K562 (cell line): ENCODE measurements around the gene ERC2. TPM values are rescaled to one million over a fixed set of nuclear protein-coding genes. Genes with fewer than 3 reads are reported as not detected.

Experiments used
- ATAC-seq: fragments of 200-7000 bp; cut with Tn5 transposase; 3 replicates; pipeline ENCODE4 v1.9.1; 2020; ENCODE audit warnings: moderate library complexity
- BruUV-seq: library from RNA; stranded (reverse); fragments of 400-500 nt; replicated peaks from 2 replicates; lab custom pipeline; 2021; lab: Mats Ljungman, UMichigan
- CTCF ChIA-PET: fragments of 300-600 bp; formaldehyde crosslinking; extraction: SDS; loops from one replicate; lab custom pipeline; 2021; ENCODE audit warnings: low intra/inter-chr PET ratio; lab: Yijun Ruan, JAX
- POLR2A ChIA-PET: fragments of 300-600, 350-650 bp; sonication (Branson Sonifier 250); formaldehyde crosslinking; extraction: SDS; loops from one replicate; lab custom pipeline; 2021; ENCODE audit warnings: antibody characterized with exemption, inconsistent platforms; lab: Yijun Ruan, JAX
- DNase-seq, 4 experiments: peaks; one replicate each; pipeline versions ENCODE4 v3.0.0 to v3.0.0-alpha.2; 2011 to 2018; ENCODE audit warnings: low spot score in 3 of 4, mixed read lengths in 3 of 4; ENCODE audit errors: extremely low read depth in 1 of 4
- FAIRE-seq: peaks from 2 replicates; lab custom pipeline; 2011; peaks lifted over from hg19 to GRCh38; lab: Jason Lieb, UNC
- H2AFZ ChIP-seq: 2 replicates; pipeline ENCODE4 v1.6.0; 2011; ENCODE audit warnings: low read depth, low read length, control low read depth, inconsistent platforms
- H3K27ac ChIP-seq: fragments of 200-600 bp; 3 replicates; pipeline ENCODE4 v1.8.0; 2011; ENCODE audit warnings: low read depth, mild to moderate bottlenecking, control low read depth, inconsistent platforms, low read length, moderate library complexity, mixed read lengths; ENCODE audit errors: extremely low read depth
- H3K27me3 ChIP-seq, 2 experiments: fragments of 300-600 bp in 1 of 2; 2 replicates in 1 of 2; 3 replicates in 1 of 2; pipeline versions ENCODE4 v1.6.0 to v1.8.0; 2011; ENCODE audit warnings: inconsistent platforms in 2 of 2, low read length in 2 of 2, mild to moderate bottlenecking in 1 of 2, mixed read lengths in 1 of 2, moderate library complexity in 1 of 2; ENCODE audit not compliant: control insufficient read depth in 2 of 2, insufficient read depth in 2 of 2
- H3K36me3 ChIP-seq: fragments of 300-600 bp; 3 replicates; pipeline ENCODE4 v1.8.0; 2011; ENCODE audit warnings: mild to moderate bottlenecking, low read length, inconsistent platforms; ENCODE audit not compliant: control insufficient read depth, insufficient read depth
- H3K4me1 ChIP-seq, 2 experiments: fragments of 200-600 bp in 1 of 2; replicated peaks in 1 of 2; 2 replicates in 1 of 2; 3 replicates in 1 of 2; pipeline versions ENCODE4 v1.5.1 to v1.8.0; 2011; ENCODE audit warnings: inconsistent platforms in 2 of 2, low read length in 2 of 2, mild to moderate bottlenecking in 1 of 2, mixed read lengths in 1 of 2, moderate library complexity in 1 of 2; ENCODE audit not compliant: control insufficient read depth in 2 of 2, insufficient read depth in 2 of 2
- H3K4me2 ChIP-seq: 2 replicates; pipeline ENCODE4 v1.6.1; 2011; ENCODE audit warnings: low read length, control low read depth, inconsistent platforms, mixed read lengths; ENCODE audit not compliant: insufficient read depth
- H3K4me3 ChIP-seq: fragments of 200-600 bp; sonication (generic), shearing (Covaris generic); 2 replicates; pipeline ENCODE4 v1.5.1; 2016; ENCODE audit warnings: control low read depth, inconsistent platforms
- H3K79me2 ChIP-seq: fragments of 200-600 bp; 3 replicates; pipeline ENCODE4 v1.8.0; 2011; ENCODE audit warnings: low read length, inconsistent platforms; ENCODE audit not compliant: control insufficient read depth, insufficient read depth
- H3K9ac ChIP-seq, 2 experiments: 2 replicates each; pipeline versions ENCODE4 v1.6.0 to v1.6.1; 2011; ENCODE audit warnings: low read depth in 2 of 2, low read length in 2 of 2, control low read depth in 1 of 2, inconsistent platforms in 1 of 2, mild to moderate bottlenecking in 1 of 2, mixed read lengths in 1 of 2; ENCODE audit not compliant: insufficient read depth in 1 of 2
- H3K9me1 ChIP-seq: one replicate; pipeline ENCODE4 v1.6.0; 2011; ENCODE audit warnings: inconsistent platforms, mild to moderate bottlenecking, low read length, moderate library complexity; ENCODE audit not compliant: control insufficient read depth, insufficient read depth
- H3K9me3 ChIP-seq: replicated peaks from 2 replicates; pipeline ENCODE4 v1.5.1; 2011; ENCODE audit warnings: low read depth, low read length, inconsistent platforms; ENCODE audit not compliant: control insufficient read depth, insufficient read depth
- H4K20me1 ChIP-seq: replicated peaks from 2 replicates; pipeline ENCODE4 v1.6.1; 2011; ENCODE audit warnings: low read length, inconsistent platforms, mixed read lengths; ENCODE audit not compliant: control insufficient read depth, insufficient read depth
- RBM15 ChIP-seq: fragments of 200-400 bp; formaldehyde crosslinking; IDR thresholded peaks from 2 replicates; pipeline ENCODE4 v1.6.1; 2018; ENCODE audit warnings: mild to moderate bottlenecking, low read length, moderate library complexity; ENCODE audit not compliant: insufficient read depth
- SLC30A9 ChIP-seq: fragments of 250-450 bp; sonication (Bioruptor Pico); IDR thresholded peaks from 2 replicates; pipeline ENCODE4 v1.8.0; 2022; ENCODE audit warnings: mild to moderate bottlenecking, moderate library complexity
- ZBTB8A ChIP-seq: fragments of 450-650 bp; IDR thresholded peaks from 2 replicates; pipeline ENCODE4 v1.6.1; 2018; ENCODE audit warnings: mild to moderate bottlenecking, moderate library complexity; ENCODE audit not compliant: partially characterized antibody
- WGBS: fragments of 100-300 bp; shearing (Covaris generic); methylation state at CpG from one replicate; pipeline ENCODE4 v1.1.6; 2016; ENCODE audit warnings: low coverage, mixed read lengths; ENCODE audit not compliant: insufficient coverage; ENCODE audit errors: missing lambda C conversion rate; 5-methylcytosine and 5-hydroxymethylcytosine counted together
- in situ Hi-C: fragments of 300-500 bp; cut with MboI; formaldehyde crosslinking; loops from 4 replicates; pipeline ENCODE4 v1.15.0; 2018; ENCODE audit warnings: inconsistent platforms, mixed read lengths
- intact Hi-C: fragments of 100-400 bp; cut with micrococcal nuclease; formaldehyde crosslinking; loops from 2 replicates; pipeline ENCODE4 v1.14.2; 2022
- polyA plus RNA-seq, 8 experiments: library from polyadenylated mRNA; depleted of rRNA in 4 of 8; stranded (reverse) in 5 of 8; unstranded in 3 of 8; fragments of >200 nt; fragmentation: Nextera tagmentation in 2 of 8; fragmentation: Illumina TruSeq in 1 of 8; extraction: Ambion mirVana in 2 of 8; extraction: Trizol in 1 of 8; gene quantifications; 2 replicates each; pipeline versions ENCODE4 v1.2.1 to v1.2.3, GENCODE V29; 2011 to 2014; ENCODE audit warnings: inconsistent platforms in 1 of 8, missing spikeins in 1 of 8
- total RNA-seq, 7 experiments: library from RNA; depleted of rRNA in 6 of 7; stranded (reverse); fragments of >200 nt in 6 of 7; fragmentation: Illumina TruSeq in 2 of 7; extraction: Trizol in 2 of 7; gene quantifications; 2 replicates each; pipeline versions ENCODE4 v1.2.1 to v1.2.3, GENCODE V29; 2011 to 2021; ENCODE audit warnings: low replicate concordance in 1 of 7
- TF ChIP-seq, protein P1 (sequence below): fragments of 150-350 bp; conservative IDR thresholded peaks from 2 replicates; pipeline ENCODE4 v1.6.1; 2014; ENCODE audit warnings: low read length

Gene ERC2
- total and polyA plus RNA-seq, 9 of the 15 experiments (the other 6 are each of a cell fraction or from before 2014, with no cell fraction given): 0.04 to 0.18 (median 0.07) TPM; not detected in 2

DNA sequence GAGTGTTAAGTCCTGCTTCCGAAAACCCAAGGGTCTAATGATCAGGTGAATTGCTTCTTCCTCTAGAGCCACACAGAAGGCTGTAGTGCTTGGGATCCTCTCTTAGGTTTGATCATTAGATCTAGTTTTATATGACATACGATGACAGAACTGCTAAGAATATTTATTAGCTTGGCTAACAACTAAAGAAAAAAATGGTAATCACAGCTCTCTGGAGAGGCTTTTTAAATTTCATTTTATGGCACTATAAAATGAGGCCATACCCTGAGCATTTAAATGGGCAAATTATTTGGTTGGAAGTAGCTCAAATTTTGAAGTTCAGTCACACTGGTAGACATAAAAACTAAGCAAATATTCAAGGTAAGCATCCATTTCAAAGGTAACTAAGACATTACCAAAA lies 498.6 kb downstream of the ERC2 start (continued):
- TF ChIP-seq SLC30A9 (CRISPR knock-in tag) (no peak), ZBTB8A (no peak)
- TF ChIP-seq, protein P1, sequence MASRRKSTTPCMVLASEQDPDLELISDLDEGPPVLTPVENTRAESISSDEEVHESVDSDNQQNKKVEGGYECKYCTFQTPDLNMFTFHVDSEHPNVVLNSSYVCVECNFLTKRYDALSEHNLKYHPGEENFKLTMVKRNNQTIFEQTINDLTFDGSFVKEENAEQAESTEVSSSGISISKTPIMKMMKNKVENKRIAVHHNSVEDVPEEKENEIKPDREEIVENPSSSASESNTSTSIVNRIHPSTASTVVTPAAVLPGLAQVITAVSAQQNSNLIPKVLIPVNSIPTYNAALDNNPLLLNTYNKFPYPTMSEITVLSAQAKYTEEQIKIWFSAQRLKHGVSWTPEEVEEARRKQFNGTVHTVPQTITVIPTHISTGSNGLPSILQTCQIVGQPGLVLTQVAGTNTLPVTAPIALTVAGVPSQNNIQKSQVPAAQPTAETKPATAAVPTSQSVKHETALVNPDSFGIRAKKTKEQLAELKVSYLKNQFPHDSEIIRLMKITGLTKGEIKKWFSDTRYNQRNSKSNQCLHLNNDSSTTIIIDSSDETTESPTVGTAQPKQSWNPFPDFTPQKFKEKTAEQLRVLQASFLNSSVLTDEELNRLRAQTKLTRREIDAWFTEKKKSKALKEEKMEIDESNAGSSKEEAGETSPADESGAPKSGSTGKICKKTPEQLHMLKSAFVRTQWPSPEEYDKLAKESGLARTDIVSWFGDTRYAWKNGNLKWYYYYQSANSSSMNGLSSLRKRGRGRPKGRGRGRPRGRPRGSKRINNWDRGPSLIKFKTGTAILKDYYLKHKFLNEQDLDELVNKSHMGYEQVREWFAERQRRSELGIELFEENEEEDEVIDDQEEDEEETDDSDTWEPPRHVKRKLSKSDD: no peak
- TF ChIP-seq, all 486 proteins: peak for 0

DNA sequence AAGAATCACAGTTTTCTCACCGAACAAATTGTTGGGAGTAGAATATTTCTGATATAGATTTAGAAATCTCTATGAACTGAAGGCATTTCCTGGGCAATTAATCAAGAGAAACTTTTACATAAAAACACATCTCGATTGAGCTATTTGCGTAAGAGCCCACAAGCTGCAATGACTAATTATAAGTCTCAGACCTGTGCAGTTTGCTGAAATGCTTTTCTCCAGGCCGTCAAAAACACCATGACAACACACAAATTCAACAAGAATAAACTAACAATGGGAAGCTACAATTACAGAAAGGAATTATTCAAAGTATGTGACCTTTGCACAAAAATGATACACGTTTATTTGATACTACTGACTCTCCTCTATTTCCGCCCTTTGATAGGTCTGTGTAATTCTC lies 499.9 kb downstream of the ERC2 start:
- ChIA-PET CTCF (no interaction called here), POLR2A (no interaction called here)
- Histone ChIP-seq H3K4me1 (no peaks in the 10 kb centered on the region), H2AFZ (no peak overlapping the region), H3K9me3 (no peaks in the 10 kb centered on the region), H3K27ac (no peak overlapping the region), H3K79me2 (no peaks in the 10 kb centered on the region), H3K36me3 (no peaks in the 10 kb centered on the region), H3K9ac (no peak overlapping the region), H3K4me2 (no peak overlapping the region), H4K20me1 (no peaks in the 10 kb centered on the region), H3K9me1 (no peaks in the 10 kb centered on the region), H3K4me3 (no peak overlapping the region), H3K27me3 (no peaks in the 10 kb centered on the region)
- no peak for DNase-seq
- 0% methylated on average over 6 of the region's 6 CpGs for WGBS
- FAIRE-seq: no peak
- no peak for ATAC-seq
- TF ChIP-seq RBM15: no peak
- in situ Hi-C loops: no loop called here
- no TSS peak for BruUV-seq
- intact Hi-C loops: no loop called here
